HEK293T (cell line): ENCODE measurements around the gene SPDEF.

Experiments
- ARNT ChIP-seq: fragments of 450-650 bp; IDR thresholded peaks from 2 replicates; pipeline ENCODE4 v1.6.1; 2017; ENCODE audit warnings: mild to moderate bottlenecking
- BHLHE40 ChIP-seq: fragments of 450-650 bp; IDR thresholded peaks from 2 replicates; pipeline ENCODE4 v1.6.1; 2016; ENCODE audit warnings: mild to moderate bottlenecking, moderate library complexity, borderline replicate concordance
- FOXM1 ChIP-seq: fragments of 450-650 bp; IDR thresholded peaks from 2 replicates; pipeline ENCODE4 v1.6.1; 2017; ENCODE audit warnings: mild to moderate bottlenecking, borderline replicate concordance
- NFRKB ChIP-seq: fragments of 450-650 bp; IDR thresholded peaks from 2 replicates; pipeline ENCODE4 v1.6.1; 2016; ENCODE audit warnings: mild to moderate bottlenecking, moderate library complexity
- PKNOX1 ChIP-seq: fragments of 450-650 bp; IDR thresholded peaks from 2 replicates; pipeline ENCODE4 v1.6.1; 2016
- SP1 ChIP-seq: fragments of 450-650 bp; IDR thresholded peaks from 2 replicates; pipeline ENCODE4 v1.6.1; 2017
- SUZ12 ChIP-seq: fragments of 450-650 bp; IDR thresholded peaks from 2 replicates; pipeline ENCODE4 v1.6.1; 2016; ENCODE audit warnings: mild to moderate bottlenecking
- TARDBP ChIP-seq: fragments of 450-650 bp; IDR thresholded peaks from 2 replicates; pipeline ENCODE4 v1.6.1; 2016
- ZNF384 ChIP-seq: fragments of 450-650 bp; IDR thresholded peaks from 2 replicates; pipeline ENCODE4 v1.6.1; 2016

- TF ChIP-seq SUZ12 (no peak), SP1 (no peak), ARNT (no peak), TARDBP (no peak), NFRKB (no peak), BHLHE40 (no peak), ZNF384 (no peak), PKNOX1 (no peak), FOXM1 (no peak)
Observed at GRCh38 chr6:34531580-34532201, 24.4 kb downstream of the SPDEF start.
